Adrenal gland (tissue), 12 donors: ENCODE measurements around the gene KRTAP1-1. TPM values are rescaled to one million over a fixed set of nuclear protein-coding genes. Genes with fewer than 3 reads are reported as not detected.
"Not testable (repeated sequence)": the region's sequence is repeated elsewhere in the genome, so short reads cannot be mapped to it uniquely, and the experiment has no call there.

ENCODE experiments used
- DNase-seq, 7 donors: peaks; one replicate each; pipeline ENCODE4 v3.0.0-alpha.2; 2019 to 2020
- H3K27ac ChIP-seq, 5 donors: fragments of 200-600 bp; sonication (generic) in 4 of 5; 1 replicate in 3 of 5; 2 replicates in 2 of 5; pipeline versions ENCODE4 v1.5.1 to v1.8.0; 2016 to 2020; ENCODE audit warnings: mild to moderate bottlenecking in 1 of 5
- H3K27me3 ChIP-seq: fragments of 200-600 bp; 2 replicates; pipeline ENCODE4 v1.8.0; 2021
- H3K36me3 ChIP-seq, 2 donors: fragments of 200-600 bp; replicated peaks in 1 of 2; 1 replicate in 1 of 2; 2 replicates in 1 of 2; pipeline versions ENCODE4 v1.5.1 to v1.8.0; 2018 to 2022
- H3K4me1 ChIP-seq, 2 donors: fragments of 200-600 bp; replicated peaks in 1 of 2; 1 replicate in 1 of 2; 2 replicates in 1 of 2; pipeline versions ENCODE4 v1.5.1 to v1.8.0; 2018 to 2021
- H3K4me3 ChIP-seq, 4 donors: fragments of 200-600 bp; sonication (generic) in 3 of 4; one replicate each; pipeline ENCODE4 v1.5.1; 2016 to 2018
- H3K9me3 ChIP-seq, 3 donors: fragments of 200-600 bp; sonication (generic) in 1 of 3; replicated peaks in 1 of 3; 1 replicate in 2 of 3; 2 replicates in 1 of 3; pipeline versions ENCODE4 v1.5.1 to v1.8.0; 2016 to 2021
- CTCF ChIP-seq, 6 experiments: fragments of 450-650 bp in 4 of 6; fragments of 200-600 bp in 2 of 6; sonication (generic) in 1 of 6; IDR thresholded peaks; 1 replicate in 5 of 6; 2 replicates in 1 of 6; pipeline versions ENCODE4 v1.5.1 to v1.8.0; 2016 to 2021; ENCODE audit warnings: antibody characterized with exemption in 6 of 6, mild to moderate bottlenecking in 2 of 6, moderate library complexity in 1 of 6
- POLR2A ChIP-seq, 2 donors: fragments of 450-650 bp; IDR thresholded peaks; one replicate each; pipeline ENCODE4 v1.6.1; 2017; ENCODE audit warnings: antibody characterized with exemption in 2 of 2, mild to moderate bottlenecking in 2 of 2, moderate library complexity in 1 of 2
- WGBS, 4 donors: extraction: QIAGEN DNeasy Blood & Tissue Kit in 2 of 4; methylation state at CpG; one replicate each; pipeline versions ENCODE4 v1.1.5 to v1.1.7; 2013 to 2017; 5-methylcytosine and 5-hydroxymethylcytosine counted together
- intact Hi-C, 2 donors: fragments of 100-400 bp; cut with DNase I; formaldehyde crosslinking; loops; one replicate each; pipeline versions ENCODE4 v1.14.1 to v1.15.0; 2022 to 2023
- polyA plus RNA-seq, 3 donors: library from polyadenylated mRNA; stranded (reverse); fragments of 200-250 nt in 2 of 3; fragments of 350-450 nt in 1 of 3; fragmentation: Illumina TruSeq in 1 of 3; extraction: RNeasy Lipid Tissue Mini Kit (QIAGEN cat#74804) in 1 of 3; gene quantifications; one replicate each; pipeline ENCODE4 v1.2.3, GENCODE V29; 2013 to 2014
- total RNA-seq, 9 donors: library from RNA; depleted of rRNA in 4 of 9; stranded (reverse); fragments of >200 nt in 4 of 9; fragments of 120-200 nt in 1 of 9; fragmentation: NEBNext Ultra II Directional in 1 of 9; extraction: Animal tissue kit (Norgen Biotek cat#: 25700) in 1 of 9; gene quantifications; one replicate each; pipeline versions ENCODE4 v1.1.0 to v1.2.4, GENCODE V29; 2013 to 2023
- donor health status: healthy with polysubstance abuse.
- donor health status: Bipolar disorder and iron deficiency.
- donor health status: DM: yes; HTN: yes; CAD: no.
- donor health status: DM: no; HTN: no; CAD: no.
- donor health status: DM: no; HTN: no; CAD: no.
- donor health status: DM: yes; HTN: yes; CAD: no.

Gene KRTAP1-1
- total and polyA plus RNA-seq, 12 donors, result not detected

GRCh38 chr17:41065829-41066624, 24.8 kb upstream of the KRTAP1-1 start, which contains the start of gene KRTAP2-4:
KRTAP2-4 (minus strand) TSS chr17:41065879; CDS start chr17:41065845, 34 bp downstream.
- no peaks in the 10 kb centered on the region for H3K9me3 ChIP-seq
- TF ChIP-seq CTCF (IDR thresholded peaks at IDR 0.05) (no peak), POLR2A (IDR thresholded peaks at IDR 0.05) (no peak)
- intact Hi-C loops, result no loop called here
- H3K4me3 ChIP-seq, result no peak within 1 kb of the TSS
- WGBS, 4 donors, result 86 to 94% (median 88%) methylated on average over 5 to 6 of the region's 6 CpGs
- no peaks in the 10 kb centered on the region for H3K27me3 ChIP-seq
- H3K36me3 ChIP-seq, result no peaks in the 10 kb centered on the region
- H3K4me1 ChIP-seq, result no peaks in the 10 kb centered on the region
- no peak within 1 kb of the TSS for H3K27ac ChIP-seq
- no peak for DNase-seq

- H3K9me3 ChIP-seq, H3K27ac ChIP-seq, DNase-seq, H3K4me3 ChIP-seq, intact Hi-C loops, H3K27me3 ChIP-seq, H3K4me1 ChIP-seq, H3K36me3 ChIP-seq: not testable (repeated sequence)
- WGBS, 4 donors, result 66 to 88% (median 72%) methylated on average over 7 of the region's 16 CpGs
These were observed 23.9 kb upstream of the KRTAP1-1 start for GRCh38 chr17:41065016-41065689.

- no peaks in the 10 kb centered on the region for H3K27me3 ChIP-seq
- DNase-seq, result no peak
- H3K9me3 ChIP-seq, result no peaks in the 10 kb centered on the region
- H3K36me3 ChIP-seq, result no peaks in the 10 kb centered on the region
- intact Hi-C loops, result no loop called here
- H3K4me1 ChIP-seq, result no peaks in the 10 kb centered on the region
- WGBS, 4 donors, result 81 to 89% (median 86%) methylated on average over 1 of the region's 1 CpG
- H3K4me3 ChIP-seq, result no peak overlapping the region
- H3K27ac ChIP-seq, result no peak overlapping the region
- no peak for TF ChIP-seq POLR2A (IDR thresholded peaks at IDR 0.05)
- TF ChIP-seq CTCF (IDR thresholded peaks at IDR 0.05), result no peak
These were observed 23.1 kb upstream of the KRTAP1-1 start for GRCh38 chr17:41064301-41064700.

GRCh38 chr17:41063449-41063848, 22.2 kb upstream of the KRTAP1-1 start:
- H3K36me3 ChIP-seq, result no peaks in the 10 kb centered on the region
- DNase-seq, result no peak
- H3K9me3 ChIP-seq, result no peaks in the 10 kb centered on the region
- no peak overlapping the region for H3K4me3 ChIP-seq
- 81 to 89% (median 86%) methylated on average over 4 of the region's 4 CpGs for WGBS, 4 donors
- H3K27ac ChIP-seq, result no peak overlapping the region
- H3K27me3 ChIP-seq, result no peaks in the 10 kb centered on the region
- H3K4me1 ChIP-seq, result no peaks in the 10 kb centered on the region
- TF ChIP-seq POLR2A (IDR thresholded peaks at IDR 0.05) (no peak), CTCF (IDR thresholded peaks at IDR 0.05) (no peak)
- intact Hi-C loops, result no loop called here
